ENCODE results near the gene EEF1AKMT3. TPM values are rescaled to one million over a fixed set of nuclear protein-coding genes. Genes with fewer than 3 reads are reported as not detected.

Gene EEF1AKMT3
- total RNA-seq, 1 experiment from 2014 or later: 1.1 TPM

DNA sequence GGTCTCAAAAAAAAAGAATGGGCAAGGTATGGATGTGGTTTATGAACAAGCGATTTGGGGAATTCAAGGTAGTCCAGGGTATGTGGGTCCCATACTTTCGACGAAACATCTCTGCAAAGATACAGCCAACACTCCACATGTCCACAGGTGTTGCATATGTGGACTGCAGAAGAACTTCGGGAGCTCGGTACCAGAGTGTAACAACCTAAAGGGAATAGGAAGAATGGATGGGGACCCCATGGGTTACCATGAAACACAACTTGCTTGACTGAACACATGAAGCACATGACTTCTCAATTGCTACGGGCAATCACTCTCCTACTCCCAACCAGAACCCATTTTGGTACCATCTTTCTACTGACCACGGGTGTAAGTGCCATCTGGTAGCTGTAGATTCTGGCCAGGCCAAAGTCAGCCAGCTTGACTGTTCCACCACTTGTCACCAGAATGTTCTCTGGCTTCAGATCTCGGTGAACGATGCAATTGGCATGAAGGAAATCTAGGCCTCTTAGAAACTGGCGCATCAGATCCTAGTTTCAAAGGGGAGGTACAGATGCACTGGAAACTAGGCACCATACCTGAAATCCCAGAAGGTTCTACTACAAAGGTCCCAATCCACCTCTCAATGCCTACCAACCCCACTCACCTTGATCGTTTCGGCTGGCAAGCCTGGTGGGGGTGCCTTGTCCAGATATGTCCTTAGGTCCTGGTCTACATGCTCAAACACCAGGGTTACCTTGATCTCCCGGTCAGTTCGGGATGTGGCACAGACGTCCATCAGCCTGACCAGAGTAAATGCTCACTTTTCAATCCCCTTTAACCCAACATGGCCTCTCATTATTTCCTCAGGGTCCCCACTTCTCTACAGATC, 21.6 kb upstream of the EEF1AKMT3 start:
- no peak for DNase-seq (ENCODE audit: low spot score)

DNA sequence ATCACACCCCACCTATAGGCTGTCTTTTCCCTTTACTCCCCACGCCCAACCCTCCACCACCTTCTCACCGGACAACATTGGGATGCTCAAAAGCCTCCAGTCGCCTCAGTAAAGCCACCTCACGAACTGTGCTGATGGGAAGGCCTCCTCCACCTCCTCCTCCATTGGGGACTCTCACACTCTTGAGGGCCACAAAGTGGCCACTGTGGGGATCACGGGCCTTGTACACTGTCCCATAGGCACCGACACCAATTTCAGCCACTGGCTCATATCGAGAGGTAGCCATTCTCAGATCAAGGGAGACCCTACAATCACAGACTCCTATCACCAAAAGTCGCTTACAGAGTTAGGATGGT, 21.0 kb upstream of the EEF1AKMT3 start:
- DNase-seq (ENCODE audit: low spot score): no peak

DNA sequence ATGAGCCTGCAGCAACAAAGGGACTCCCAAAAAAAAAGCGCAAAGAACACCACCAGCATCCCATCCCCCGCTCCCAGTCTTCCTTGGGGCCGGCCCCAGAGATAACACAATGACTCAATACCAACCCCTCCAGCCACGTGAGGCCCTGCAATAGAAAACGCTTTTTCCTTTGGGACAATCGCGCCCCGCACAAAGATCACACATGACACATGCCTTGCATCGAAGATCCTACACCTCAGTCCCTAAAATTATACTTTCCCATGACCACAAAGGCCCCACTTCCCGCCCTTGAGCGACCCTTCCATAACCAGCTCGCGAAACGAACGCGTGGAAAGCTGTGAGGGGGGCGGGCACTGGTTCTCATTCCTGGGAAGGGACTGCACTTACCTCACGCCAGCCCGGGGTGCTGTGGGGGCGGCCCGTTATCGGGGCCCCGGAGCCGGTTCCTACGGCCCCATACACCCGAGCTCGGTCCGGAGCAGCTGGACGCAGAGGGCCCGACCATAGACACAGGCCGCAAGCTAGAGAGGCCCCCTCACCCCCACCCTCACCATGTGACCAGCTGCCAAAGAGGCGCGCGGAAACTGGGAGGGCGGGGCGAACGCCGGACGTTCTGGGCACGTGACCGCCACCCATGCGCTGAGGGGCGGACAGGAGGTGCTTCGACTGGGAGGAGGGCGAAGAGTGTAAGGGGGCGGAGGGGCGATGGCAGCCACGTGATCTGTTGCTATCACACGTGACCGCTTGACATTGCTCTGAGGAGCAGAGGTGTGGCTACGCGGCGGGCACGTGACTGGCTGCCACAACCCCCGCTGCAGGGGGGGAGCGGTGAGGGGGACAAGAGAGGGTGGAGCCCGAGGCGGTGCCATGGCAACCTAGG, 20.4 kb upstream of the EEF1AKMT3 start, which contains the start of gene CDK4:
Gene CDK4, minus strand, starts transcription at position 523 of the 880 bp plus-strand sequence. CDS start 593 bp downstream, outside the sequence.
- peak; percentile 98 for DNase-seq (ENCODE audit: low spot score)

DNA sequence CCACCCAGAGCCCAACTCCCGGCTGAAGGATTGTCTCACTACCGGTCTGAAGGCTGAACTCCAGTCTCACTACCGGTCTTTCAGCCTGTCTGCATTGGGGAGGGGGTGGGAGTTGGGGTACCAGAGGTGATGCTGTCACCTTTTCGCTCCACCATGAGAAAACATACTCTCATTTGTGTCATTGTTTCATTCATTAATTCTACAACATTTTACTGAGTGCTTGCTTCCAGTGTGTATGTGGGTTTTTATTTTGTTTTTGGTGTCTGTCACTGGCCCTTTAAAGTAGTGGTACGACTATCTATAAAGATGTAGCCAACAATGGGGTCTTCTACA, 19.8 kb upstream of the EEF1AKMT3 start:
- DNase-seq (ENCODE audit: low spot score): no peak

DNA sequence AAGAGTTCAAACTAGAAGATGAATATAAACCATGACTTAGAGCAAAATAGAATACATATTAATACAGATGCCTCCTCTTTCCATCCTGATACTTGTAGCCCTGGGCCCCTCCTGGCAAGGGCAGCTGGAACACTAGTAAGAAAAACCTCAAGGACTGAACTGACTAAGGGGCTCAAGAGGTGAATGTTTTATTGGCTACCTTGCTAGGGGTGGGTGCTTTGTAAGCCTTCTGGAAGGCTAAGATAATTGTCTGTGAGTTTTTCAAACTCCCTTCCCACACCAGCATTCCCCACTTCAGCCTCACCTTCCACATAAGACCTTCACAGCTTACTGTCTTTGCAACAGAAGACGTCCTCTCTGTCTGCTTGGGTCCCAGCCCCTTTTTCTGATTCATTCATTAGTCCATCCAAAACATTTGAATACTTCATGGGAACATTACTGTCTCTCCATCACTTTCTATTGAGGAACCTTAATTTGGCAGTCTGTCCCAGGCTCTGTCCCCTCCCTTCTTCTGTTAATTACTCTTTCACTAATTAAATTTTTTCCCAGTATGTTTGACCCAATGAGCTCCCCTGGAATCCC, 18.6 kb upstream of the EEF1AKMT3 start:
- DNase-seq (ENCODE audit: low spot score): no peak

DNA sequence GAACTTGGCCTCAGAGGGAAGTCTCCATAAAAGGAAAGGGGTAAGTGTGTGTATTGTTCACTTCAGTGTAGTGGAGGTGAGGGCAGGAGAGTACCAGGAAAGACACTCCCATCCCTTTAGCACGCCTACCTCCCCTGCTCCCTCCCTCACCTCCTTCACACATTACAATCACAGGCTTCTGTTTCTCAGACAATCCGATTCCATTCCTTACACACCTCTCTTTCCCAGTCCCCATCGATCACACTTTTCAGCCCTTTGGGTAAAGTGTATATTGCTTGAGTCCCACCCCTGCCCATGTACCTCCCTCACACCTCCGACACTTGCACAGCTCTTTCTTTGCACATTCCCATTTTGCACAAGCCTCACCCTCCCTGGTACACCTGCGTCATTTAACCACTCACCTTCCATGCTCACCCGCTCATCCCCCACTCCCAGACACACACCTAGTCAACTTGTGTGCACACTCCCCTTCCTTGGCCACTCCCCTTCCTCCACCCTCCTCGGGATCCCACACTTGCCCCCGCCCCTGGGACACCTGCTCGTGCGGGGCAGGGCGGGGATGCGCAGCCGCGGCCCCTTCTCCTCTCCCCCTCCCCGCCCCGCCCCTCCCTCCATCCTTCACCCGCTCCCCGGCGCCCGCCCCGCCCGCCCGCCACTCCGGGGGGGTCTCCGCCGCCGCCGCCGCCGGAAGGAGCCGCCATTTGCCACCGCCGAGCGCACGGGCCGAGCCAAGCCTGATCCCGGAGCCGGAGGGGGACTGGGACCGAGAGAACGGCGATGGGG, 17.8 kb upstream of the EEF1AKMT3 start, which contains the start of gene MARCHF9:
Gene MARCHF9, plus strand, starts transcription at position 693 of the 783 bp plus-strand sequence. CDS start 426 bp downstream, outside the sequence.
- peak; percentile 75 for DNase-seq (ENCODE audit: low spot score)

DNA sequence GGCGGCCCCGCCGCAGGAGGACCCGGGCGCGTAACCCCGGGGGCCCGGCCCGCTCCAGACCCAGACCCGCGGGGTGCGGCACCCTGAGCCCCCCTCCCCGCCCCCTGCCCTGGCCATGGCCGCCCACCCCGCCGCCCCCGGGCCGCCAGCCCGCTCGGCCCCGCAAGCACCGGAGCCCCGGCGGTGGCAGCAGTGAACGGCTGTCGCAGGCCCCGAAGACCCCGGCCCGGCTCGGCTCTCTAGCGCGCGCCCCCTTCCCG, 17.3 kb upstream of the EEF1AKMT3 start:
- DNase-seq (ENCODE audit: low spot score): no peak

DNA sequence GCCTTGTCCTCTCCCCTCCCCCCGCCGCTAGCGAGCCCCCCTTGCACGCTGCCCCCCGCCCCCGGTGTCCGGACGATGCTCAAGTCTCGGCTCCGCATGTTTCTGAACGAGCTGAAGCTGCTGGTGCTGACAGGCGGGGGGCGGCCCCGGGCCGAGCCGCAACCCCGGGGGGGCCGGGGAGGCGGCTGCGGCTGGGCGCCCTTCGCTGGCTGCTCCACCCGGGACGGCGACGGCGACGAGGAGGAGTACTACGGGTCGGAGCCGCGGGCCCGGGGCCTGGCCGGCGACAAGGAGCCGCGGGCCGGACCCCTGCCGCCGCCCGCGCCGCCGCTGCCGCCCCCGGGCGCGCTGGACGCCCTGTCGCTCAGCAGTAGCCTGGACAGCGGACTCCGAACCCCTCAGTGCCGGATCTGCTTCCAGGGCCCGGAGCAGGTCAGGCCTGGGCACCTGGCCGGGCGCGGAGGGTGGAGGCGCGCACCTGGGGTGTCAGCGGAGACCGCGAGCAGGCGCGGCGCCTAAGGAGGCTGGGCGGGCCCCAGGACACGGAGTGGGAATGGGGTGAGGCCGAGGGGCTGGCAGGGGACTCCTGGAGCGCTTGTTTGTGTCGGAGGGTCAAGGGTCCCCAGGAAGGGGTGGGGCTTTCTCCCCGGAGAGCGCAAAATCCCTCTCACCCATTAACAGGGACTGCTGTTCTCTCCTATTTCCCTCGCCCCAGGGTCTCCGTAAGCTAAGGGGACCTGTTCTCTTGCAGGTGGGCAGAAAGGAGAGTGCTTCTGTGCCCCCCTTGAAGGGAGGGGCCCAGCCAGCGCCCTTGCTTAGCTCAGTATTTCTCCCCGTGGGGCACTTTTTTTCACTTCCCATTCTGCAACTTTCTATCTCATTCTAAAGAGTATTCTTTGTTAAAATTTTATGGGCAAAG, 16.7 kb upstream of the EEF1AKMT3 start:
- DNase-seq (ENCODE audit: low spot score): peak; percentile 41

DNA sequence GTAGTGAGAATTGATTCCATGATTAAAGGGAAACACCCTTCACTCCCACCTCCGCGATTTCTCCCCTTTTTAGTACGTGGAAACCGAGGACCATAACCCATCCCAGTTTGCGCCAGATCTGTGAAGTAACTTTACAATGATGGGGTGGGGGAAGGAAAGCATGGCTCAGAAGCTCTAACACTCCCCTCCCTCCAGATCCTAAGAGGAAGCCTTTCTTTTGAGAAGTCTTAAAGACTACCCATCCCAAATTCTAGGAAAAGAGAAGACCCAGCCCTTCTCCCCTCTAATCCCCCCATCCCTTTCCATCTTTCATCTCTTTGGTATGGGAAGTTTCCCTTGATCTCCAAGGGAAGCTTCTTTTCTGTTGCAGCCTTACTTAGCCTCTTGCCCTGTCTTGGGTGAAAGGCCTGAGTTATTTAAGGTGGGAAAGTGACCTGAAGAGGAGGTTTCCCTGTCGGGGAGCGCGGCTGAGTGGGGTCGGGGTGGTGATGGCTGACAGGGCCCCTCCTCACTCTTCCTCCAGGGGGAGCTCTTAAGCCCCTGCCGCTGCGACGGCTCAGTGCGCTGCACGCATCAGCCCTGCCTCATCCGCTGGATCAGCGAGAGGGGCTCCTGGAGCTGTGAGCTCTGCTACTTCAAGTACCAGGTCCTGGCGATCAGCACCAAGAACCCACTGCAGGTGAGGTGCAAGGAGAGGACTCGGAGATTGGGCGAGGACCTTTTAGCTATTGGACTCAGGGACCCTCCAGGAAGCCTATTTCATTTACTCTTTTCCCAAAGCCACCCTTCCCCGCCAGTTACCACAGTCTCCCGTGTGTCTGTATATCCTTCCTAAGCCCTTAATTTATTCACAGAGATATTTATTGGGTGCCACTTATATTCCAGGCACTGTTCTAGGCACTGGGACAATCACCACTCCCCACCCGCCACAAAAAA, 15.7 kb upstream of the EEF1AKMT3 start:
- peak; percentile 59 for DNase-seq (ENCODE audit: low spot score)

DNA sequence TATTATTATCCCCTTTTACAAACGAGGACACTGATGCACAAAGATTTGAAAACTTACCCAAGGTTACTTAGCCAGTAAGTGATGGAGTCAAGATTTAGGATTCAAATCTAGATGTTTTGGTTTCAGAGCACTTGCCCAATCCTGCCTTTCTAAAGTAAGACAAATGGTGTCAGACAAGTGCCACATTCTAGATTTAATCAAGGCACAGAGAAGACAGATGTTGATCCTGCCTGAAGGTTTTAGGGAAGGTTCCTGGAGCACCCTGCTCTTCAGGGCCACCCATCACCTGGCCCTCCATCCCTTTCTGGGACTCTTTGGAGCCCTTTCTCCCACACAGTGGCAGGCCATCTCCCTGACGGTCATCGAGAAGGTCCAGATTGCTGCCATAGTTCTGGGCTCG, 14.6 kb upstream of the EEF1AKMT3 start:
- DNase-seq (ENCODE audit: low spot score): no peak

DNA sequence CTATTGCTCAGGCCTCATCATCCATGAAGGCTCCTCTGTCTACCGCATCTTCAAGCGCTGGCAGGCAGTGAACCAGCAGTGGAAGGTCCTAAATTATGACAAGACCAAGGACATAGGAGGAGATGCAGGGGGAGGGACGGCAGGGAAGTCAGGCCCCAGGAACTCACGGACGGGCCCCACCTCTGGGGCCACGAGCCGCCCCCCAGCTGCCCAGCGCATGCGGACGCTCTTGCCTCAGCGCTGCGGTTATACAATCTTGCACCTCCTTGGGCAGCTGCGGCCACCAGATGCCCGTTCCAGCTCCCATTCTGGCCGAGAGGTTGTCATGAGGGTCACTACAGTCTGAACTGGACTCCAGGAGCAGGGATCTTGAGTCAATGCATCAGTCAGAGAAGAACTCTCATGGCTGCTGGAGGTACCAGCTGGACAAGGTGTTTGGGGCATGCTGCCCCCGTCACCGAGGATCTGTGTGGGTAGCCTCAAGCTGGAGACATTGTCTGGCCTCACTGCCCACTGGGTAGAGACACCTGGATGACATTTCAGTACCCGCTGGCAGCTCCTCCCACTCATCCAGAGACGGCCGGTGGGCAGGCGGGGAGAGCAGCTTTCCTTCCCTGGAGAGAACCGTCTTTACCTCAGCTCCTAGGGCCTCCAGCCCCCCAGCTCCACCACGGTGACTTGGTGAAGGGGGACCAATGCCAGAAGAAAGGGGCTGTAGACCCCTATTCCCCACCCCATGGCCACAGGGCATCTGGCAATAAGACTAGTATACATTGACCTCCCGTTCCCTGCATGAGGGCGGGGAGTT, 13.7 kb upstream of the EEF1AKMT3 start:
- DNase-seq (ENCODE audit: low spot score): no peak

DNA sequence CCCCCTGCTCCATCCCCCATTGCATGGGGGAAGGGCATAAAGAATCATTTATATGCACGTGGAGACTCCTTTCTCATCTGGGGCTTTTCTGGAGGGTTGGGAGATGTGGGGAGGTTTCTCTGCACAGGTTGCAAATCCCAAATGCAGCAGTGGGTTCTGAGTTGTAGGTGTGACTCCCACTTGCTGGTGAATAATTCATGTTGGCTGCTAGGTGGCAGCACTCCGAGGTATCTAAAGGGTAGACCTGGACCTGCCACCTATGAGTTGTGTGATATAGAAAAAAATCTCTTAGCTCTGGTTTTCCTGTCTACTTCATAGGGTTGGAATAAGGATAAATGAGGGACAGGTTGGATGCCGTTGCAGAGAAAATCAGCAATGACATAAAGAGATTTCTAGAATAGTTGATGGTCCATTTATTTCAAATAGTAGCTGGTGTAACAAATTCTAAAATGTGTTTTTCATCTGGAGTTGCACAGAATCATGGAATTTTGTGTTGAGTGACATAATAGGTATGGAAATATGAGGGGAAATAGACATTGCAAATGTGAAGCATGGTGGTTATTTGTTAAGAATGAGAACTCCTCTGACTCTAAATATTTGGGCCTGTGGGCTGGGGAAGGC, 12.9 kb upstream of the EEF1AKMT3 start:
- DNase-seq (ENCODE audit: low spot score): peak; percentile 56

DNA sequence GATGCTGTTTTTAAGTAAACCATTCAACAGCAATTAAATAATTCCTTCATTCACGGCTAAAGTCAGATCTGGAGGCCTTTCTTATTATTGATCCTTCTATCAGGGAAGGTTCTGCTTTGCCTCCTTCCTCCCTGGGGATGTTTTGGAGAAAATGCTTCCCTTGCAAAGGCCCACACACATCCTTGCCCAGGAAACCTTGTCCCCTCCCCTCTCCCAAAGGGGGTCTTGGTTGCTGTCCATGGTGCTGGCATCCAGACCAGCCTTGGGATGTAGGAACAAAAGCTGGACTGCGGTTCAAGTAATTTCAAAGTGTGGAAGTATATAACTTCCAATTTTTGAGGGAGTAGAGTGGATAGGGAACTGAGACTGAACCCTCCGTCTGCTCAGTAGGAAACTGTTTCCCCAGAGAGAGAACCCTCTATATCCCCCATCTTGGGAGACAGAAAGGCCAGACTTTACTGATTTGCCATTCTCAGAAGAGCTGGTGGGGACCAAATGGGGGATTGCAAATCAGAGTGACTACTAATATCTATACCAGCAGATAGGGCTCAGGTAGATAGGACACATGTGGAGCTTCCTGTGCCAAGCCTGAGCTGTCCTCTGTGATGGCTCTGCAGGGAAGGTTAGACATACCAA, 11.9 kb upstream of the EEF1AKMT3 start:
- DNase-seq (ENCODE audit: low spot score): no peak

DNA sequence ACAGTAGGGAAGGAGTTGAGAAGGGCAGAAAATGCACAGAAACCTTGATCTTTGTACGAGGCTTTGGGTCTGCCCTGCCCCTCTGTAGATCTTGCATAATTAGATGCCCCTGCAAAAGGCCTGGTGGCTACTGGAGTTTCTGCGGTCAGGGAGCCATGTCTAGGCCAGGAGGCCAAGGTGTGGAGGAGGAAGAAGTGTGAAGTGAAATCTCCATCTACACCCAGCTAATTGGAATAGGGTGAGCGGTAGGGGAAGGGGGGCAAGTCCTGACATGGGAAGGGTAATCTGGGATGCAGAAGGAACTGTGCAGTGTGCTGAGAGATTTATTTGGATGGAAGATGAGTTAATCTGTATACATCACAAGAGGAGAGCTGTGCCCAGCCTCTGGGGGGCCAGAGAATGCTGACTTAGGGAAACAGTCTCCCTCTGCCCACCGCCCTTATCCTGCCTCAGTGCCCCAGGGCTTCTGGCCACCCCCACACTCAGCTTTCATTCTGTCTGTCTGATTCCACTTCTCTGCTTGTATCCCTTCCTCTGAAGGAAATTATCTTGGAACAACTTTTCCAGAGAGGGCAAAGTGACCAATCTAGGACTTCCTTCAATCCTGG, 10.9 kb upstream of the EEF1AKMT3 start:
- no peak for DNase-seq (ENCODE audit: low spot score)

DNA sequence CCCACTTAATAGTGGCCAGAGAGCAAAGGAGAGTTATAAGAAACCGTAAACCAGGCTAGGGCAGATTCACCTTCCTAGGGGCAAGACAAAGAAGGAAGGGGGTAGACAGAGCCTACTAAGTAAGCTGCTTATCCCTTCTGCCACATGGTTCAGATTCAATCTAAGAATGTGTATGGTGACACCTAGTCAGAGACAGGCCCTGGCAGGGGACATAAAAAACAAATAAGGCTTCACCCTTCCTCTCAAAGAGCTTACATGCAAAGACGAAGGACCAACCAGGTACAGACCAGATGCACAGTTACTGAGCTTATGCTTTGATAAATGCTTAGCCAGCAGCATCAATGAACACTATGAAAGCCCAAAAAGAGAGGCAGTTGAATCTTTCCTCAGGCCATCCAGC, 10.0 kb upstream of the EEF1AKMT3 start:
- DNase-seq (ENCODE audit: low spot score): no peak

DNA sequence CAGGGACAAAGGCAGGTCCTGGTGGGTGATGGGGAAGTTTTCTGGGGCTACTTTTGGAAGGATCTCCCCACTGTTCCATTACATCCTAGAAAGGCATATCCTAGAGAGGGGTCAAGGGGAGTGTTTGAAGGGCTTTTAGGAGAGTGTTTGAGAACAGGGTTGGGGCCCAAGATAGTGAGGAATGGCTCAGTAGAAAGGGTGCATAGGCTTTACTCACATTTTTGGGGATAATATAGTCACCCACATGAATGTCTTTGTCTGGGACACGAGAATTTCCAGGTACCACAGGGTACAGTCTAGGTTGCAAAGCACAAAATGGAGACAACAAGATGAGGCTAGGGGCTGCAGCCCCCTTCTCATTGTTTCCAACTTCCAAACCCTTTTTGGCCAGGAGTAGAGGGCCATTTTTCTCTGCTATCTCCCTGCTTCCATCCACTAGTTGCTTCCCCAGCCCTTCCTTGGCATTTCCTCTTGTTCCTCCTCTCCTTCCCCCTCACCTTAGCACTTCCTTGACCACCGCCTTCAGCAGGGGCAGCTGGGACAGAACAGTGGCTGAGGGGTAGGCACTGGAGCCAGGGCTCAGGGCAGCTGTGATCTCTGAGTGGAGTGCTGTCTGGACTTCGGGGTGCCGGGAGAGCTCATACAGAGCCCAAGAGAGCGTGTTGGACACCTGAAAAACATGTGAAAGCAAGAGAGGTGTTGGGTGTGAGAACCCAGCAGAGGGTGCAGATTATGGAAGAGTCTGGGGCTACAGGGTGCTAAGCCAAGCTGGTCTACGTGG, 8.3 kb upstream of the EEF1AKMT3 start:
- DNase-seq (ENCODE audit: low spot score): no peak
